ENCODE measurements around the gene ZNF225.
"Not testable (repeated sequence)": the region's sequence is repeated elsewhere in the genome, so short reads cannot be mapped to it uniquely, and the experiment has no call there.

Gene ZNF225

GRCh38 chr19:44113784-44114390 is 688 bp downstream of the ZNF225 start:
- peak overlapping the region; percentile 69 for H3K4me3 ChIP-seq (ENCODE audit: low read depth, low read length)
- no peak for TF ChIP-seq CTCF (IDR thresholded peaks at IDR 0.05; ENCODE audit: borderline replicate concordance, insufficient read depth, low read depth, low read length)

- H3K4me3 ChIP-seq (ENCODE audit: low read depth, low read length), result not testable (repeated sequence)
These were observed 8.0 kb downstream of the ZNF225 start for GRCh38 chr19:44121162-44121561.

GRCh38 chr19:44131955-44132354 is 18.8 kb downstream of the ZNF225 start:
- no peak overlapping the region for H3K4me3 ChIP-seq (ENCODE audit: low read depth, low read length)
- no peak for TF ChIP-seq CTCF (IDR thresholded peaks at IDR 0.05; ENCODE audit: borderline replicate concordance, insufficient read depth, low read depth, low read length)

GRCh38 chr19:44141191-44142058 is 28.2 kb downstream of the ZNF225 start, which contains the start of gene ZNF234:
ZNF234 (plus strand) TSS chr19:44141554; CDS start chr19:44144633, 3,079 bp downstream.
- TF ChIP-seq CTCF (IDR thresholded peaks at IDR 0.05; ENCODE audit: borderline replicate concordance, insufficient read depth, low read depth, low read length), result no peak
- H3K4me3 ChIP-seq (ENCODE audit: low read depth, low read length), result peak within 1 kb of the TSS; percentile 87

- no peak for TF ChIP-seq CTCF (IDR thresholded peaks at IDR 0.05; ENCODE audit: borderline replicate concordance, insufficient read depth, low read depth, low read length)
- peak overlapping the region; percentile 87 for H3K4me3 ChIP-seq (ENCODE audit: low read depth, low read length)
These were observed 28.8 kb downstream of the ZNF225 start for GRCh38 chr19:44142059-44142433.

GRCh38 chr19:44149776-44150175 is 36.6 kb downstream of the ZNF225 start:
- H3K4me3 ChIP-seq (ENCODE audit: low read depth, low read length), result no peak overlapping the region
- TF ChIP-seq CTCF (IDR thresholded peaks at IDR 0.05; ENCODE audit: borderline replicate concordance, insufficient read depth, low read depth, low read length), result no peak

GRCh38 chr19:44151491-44151890 is 38.3 kb downstream of the ZNF225 start:
- no peak overlapping the region for H3K4me3 ChIP-seq (ENCODE audit: low read depth, low read length)
- no peak for TF ChIP-seq CTCF (IDR thresholded peaks at IDR 0.05; ENCODE audit: borderline replicate concordance, insufficient read depth, low read depth, low read length)

All from GM12875 (cell line).